ENCODE results near the gene CMC1. TPM values are rescaled to one million over a fixed set of nuclear protein-coding genes. Genes with fewer than 3 reads are reported as not detected.

Gene CMC1
- polyA plus RNA-seq, 2 of the 4 experiments (the other 2 are of a cell fraction): 56.9 to 76.7 TPM

GRCh38 chr3:28286595-28286994 lies 45.2 kb downstream of the CMC1 start:
- Histone ChIP-seq H3K4me1 (no peaks in the 10 kb centered on the region; the same call in 2 of the 3 replicates), H3K9me3 (no peaks in the 10 kb centered on the region), H3K27ac (no peak overlapping the region), H3K4me3 (no peak overlapping the region), H3K4me2 (no peak overlapping the region)
- ChIA-PET CTCF (interaction anchor here (0.7 to 7.1 kb wide), 7 partner anchors 11 to 575 kb away, joined by 3 to 47 read pairs (median 4); partner anchors contain the start of gene EOMES), POLR2A (interaction anchor here (1.7 kb wide), 1 partner anchor 565 kb away, joined by 11 read pairs; the partner anchor contains the start of gene EOMES)
- peak; percentile 92 for FAIRE-seq
- TF ChIP-seq NR3C1 (IDR thresholded peaks at IDR 0.05) (no peak), RCOR1 (IDR thresholded peaks at IDR 0.05; ENCODE audit: low read depth, low read length) (no peak), RAD21 (conservative IDR thresholded peaks at IDR 0.05 in 1 of 2, IDR thresholded peaks at IDR 0.05 in 1 of 2) (peak; percentile 65 to 68), CTCF (IDR thresholded peaks at IDR 0.05) (peak; percentile 62), HOXB5 (CRISPR knock-in tag; IDR thresholded peaks at IDR 0.05) (no peak), ESRRA (IDR thresholded peaks at IDR 0.05; ENCODE audit: borderline replicate concordance, low read length) (no peak), SMC3 (IDR thresholded peaks at IDR 0.05) (peak; percentile 56)
- peak; percentile 90 to 93; a peak in 5 of 6 replicates for ATAC-seq
- DNase-seq (ENCODE audit: low read depth in 1 of 2, low spot score in 1 of 2): peak; percentile 15 to 51

GRCh38 chr3:28287046-28287445 lies 45.6 kb downstream of the CMC1 start:
- 74% methylated on average over 2 of the region's 2 CpGs for WGBS (ENCODE audit: missing lambda C conversion rate)
- no peak for TF ChIP-seq EHF (CRISPR knock-in tag; IDR thresholded peaks at IDR 0.05)
- no peak for TF ChIP-seq EP300 (IDR thresholded peaks at IDR 0.05)
- no peak for TF ChIP-seq NPAS2 (CRISPR knock-in tag; IDR thresholded peaks at IDR 0.05; ENCODE audit: borderline replicate concordance)
- no peak for TF ChIP-seq CHD2 (IDR thresholded peaks at IDR 0.05; ENCODE audit: low read length, partially characterized antibody)
- no peak for TF ChIP-seq ZNF302 (CRISPR knock-in tag; IDR thresholded peaks at IDR 0.05)
- no peak for TF ChIP-seq HOXB13 (CRISPR knock-in tag; IDR thresholded peaks at IDR 0.05; ENCODE audit: low read depth)
- no peak for TF ChIP-seq SREBF2 (IDR thresholded peaks at IDR 0.05)
- TF ChIP-seq PHF8 (IDR thresholded peaks at IDR 0.05; ENCODE audit: borderline replicate concordance, low read depth): no peak
- no peak for TF ChIP-seq RCOR1 (IDR thresholded peaks at IDR 0.05; ENCODE audit: low read depth, low read length)
- TF ChIP-seq RNF2 (IDR thresholded peaks at IDR 0.05; ENCODE audit: borderline replicate concordance, low read depth): no peak
- TF ChIP-seq CEBPB (IDR thresholded peaks at IDR 0.05): no peak
- TF ChIP-seq ZSCAN20 (CRISPR knock-in tag; IDR thresholded peaks at IDR 0.05): no peak
- no peak for TF ChIP-seq KDM1A (IDR thresholded peaks at IDR 0.05; ENCODE audit: low read depth)
- no peak for TF ChIP-seq FOSL2 (IDR thresholded peaks at IDR 0.05)
- no peak for TF ChIP-seq FOSL2 (CRISPR knock-in tag; IDR thresholded peaks at IDR 0.05)
- no peak for TF ChIP-seq JUN (IDR thresholded peaks at IDR 0.05)
- no peak for TF ChIP-seq HMGXB4 (CRISPR knock-in tag; IDR thresholded peaks at IDR 0.05; ENCODE audit: borderline replicate concordance)
- TF ChIP-seq RFX5 (IDR thresholded peaks at IDR 0.05): no peak
- no peaks in the 10 kb centered on the region; the same call in 2 of the 3 replicates for H3K4me1 ChIP-seq
- ATAC-seq: no peak
- H3K4me3 ChIP-seq: no peak overlapping the region
- H3K27ac ChIP-seq: no peak overlapping the region
- CTCF ChIA-PET: interaction anchor here (0.7 to 7.1 kb wide), 7 partner anchors 10 to 575 kb away, joined by 3 to 47 read pairs (median 4); partner anchors contain the start of gene EOMES
- no peak for FAIRE-seq
- no peaks in the 10 kb centered on the region for H3K9me3 ChIP-seq
- H3K4me2 ChIP-seq: no peak overlapping the region
- DNase-seq (ENCODE audit: low read depth in 1 of 2, low spot score in 1 of 2): no peak
- POLR2A ChIA-PET: interaction anchor here (1.7 kb wide), 1 partner anchor 565 kb away, joined by 11 read pairs; the partner anchor contains the start of gene EOMES

Measured in A549 (cell line).